Skeletal muscle tissue (tissue), 4 donors: ENCODE data around the gene FIGNL2. TPM values are rescaled to one million over a fixed set of nuclear protein-coding genes. Genes with fewer than 3 reads are reported as not detected.

ENCODE experiments used
- H3K27ac ChIP-seq: one replicate; pipeline ENCODE4 v1.7.0; 2013; ENCODE audit warnings: mild to moderate bottlenecking, low read depth, low read length, inconsistent platforms
- H3K27me3 ChIP-seq, 3 donors: one replicate each; pipeline ENCODE4 v1.7.0; 2013; ENCODE audit warnings: low read length in 3 of 3; ENCODE audit not compliant: control insufficient read depth in 3 of 3, insufficient read depth in 3 of 3
- H3K36me3 ChIP-seq, 3 donors: one replicate each; pipeline ENCODE4 v1.7.0; 2013; ENCODE audit warnings: low read length in 3 of 3; ENCODE audit not compliant: control insufficient read depth in 3 of 3, insufficient read depth in 3 of 3
- H3K4me1 ChIP-seq, 3 donors: one replicate each; pipeline ENCODE4 v1.7.0; 2013; ENCODE audit warnings: low read length in 3 of 3, mild to moderate bottlenecking in 3 of 3; ENCODE audit not compliant: control insufficient read depth in 3 of 3, insufficient read depth in 3 of 3
- H3K4me3 ChIP-seq, 3 donors: one replicate each; pipeline ENCODE4 v1.7.0; 2013; ENCODE audit warnings: low read length in 3 of 3
- H3K9ac ChIP-seq, 3 donors: one replicate each; pipeline ENCODE4 v1.7.0; 2013; ENCODE audit warnings: low read length in 3 of 3, mild to moderate bottlenecking in 3 of 3, moderate library complexity in 2 of 3, low read depth in 1 of 3
- H3K9me3 ChIP-seq, 3 donors: one replicate each; pipeline ENCODE4 v1.7.0; 2013; ENCODE audit warnings: low read length in 3 of 3; ENCODE audit not compliant: control insufficient read depth in 3 of 3
- total RNA-seq: library from RNA; depleted of rRNA; stranded (reverse); fragments of >200 nt; gene quantifications from one replicate; pipeline ENCODE4 v1.2.3, GENCODE V29; 2014
- donor health status: Osteomylitis.

FIGNL2 gene
- total RNA-seq, 1 donor from 2014 or later = 1.0 TPM

- H3K27ac ChIP-seq = no peak overlapping the region
- no peak overlapping the region for H3K4me3 ChIP-seq
Observed at GRCh38 chr12:51874486-51874885, 26.0 kb upstream of the FIGNL2 start.

GRCh38 chr12:51874000-51874399 is 25.5 kb upstream of the FIGNL2 start:
- Histone ChIP-seq H3K4me1 (peaks cover 6 to 9% (median 7%) of the 10 kb centered on the region in 3 donors), H3K9ac (no peak overlapping the region), H3K27me3 (peaks cover 16 to 25% (median 21%) of the 10 kb centered on the region in 3 donors), H3K27ac (no peak overlapping the region), H3K4me3 (no peak overlapping the region), H3K36me3 (no peaks in the 10 kb centered on the region), H3K9me3 (no peaks in the 10 kb centered on the region)

More at GRCh38 chr12:51874486-51874885, 26.0 kb upstream of the FIGNL2 start:
- H3K9me3 ChIP-seq = no peaks in the 10 kb centered on the region
- no peaks in the 10 kb centered on the region for H3K36me3 ChIP-seq
- no peak overlapping the region for H3K9ac ChIP-seq
- H3K4me1 ChIP-seq = peaks cover 6 to 7% (median 6%) of the 10 kb centered on the region in 3 donors
- peaks cover 12 to 23% (median 20%) of the 10 kb centered on the region in 3 donors for H3K27me3 ChIP-seq

GRCh38 chr12:51873251-51873994 is 24.9 kb upstream of the FIGNL2 start:
- no peaks in the 10 kb centered on the region for H3K36me3 ChIP-seq
- H3K4me1 ChIP-seq = peaks cover 9 to 15% (median 12%) of the 10 kb centered on the region in 3 donors
- H3K9ac ChIP-seq = no peak overlapping the region
- no peak overlapping the region for H3K27ac ChIP-seq
- no peak overlapping the region for H3K4me3 ChIP-seq
- H3K27me3 ChIP-seq = peaks cover 21 to 31% (median 27%) of the 10 kb centered on the region in 3 donors
- H3K9me3 ChIP-seq = no peaks in the 10 kb centered on the region

- H3K27ac ChIP-seq = no peak overlapping the region
Observed at GRCh38 chr12:51872689-51872981, 24.1 kb upstream of the FIGNL2 start.

GRCh38 chr12:51871918-51872688 is 23.6 kb upstream of the FIGNL2 start:
- H3K4me3 ChIP-seq = no peak overlapping the region
- H3K4me1 ChIP-seq = peaks cover 9 to 15% (median 13%) of the 10 kb centered on the region in 3 donors
- H3K27me3 ChIP-seq = peaks cover 27 to 37% (median 34%) of the 10 kb centered on the region in 3 donors
- no peak overlapping the region for H3K27ac ChIP-seq
- no peaks in the 10 kb centered on the region for H3K9me3 ChIP-seq
- no peaks in the 10 kb centered on the region for H3K36me3 ChIP-seq
- H3K9ac ChIP-seq = no peak overlapping the region

More at GRCh38 chr12:51872689-51872981, 24.1 kb upstream of the FIGNL2 start:
- peaks cover 9 to 15% (median 13%) of the 10 kb centered on the region in 3 donors for H3K4me1 ChIP-seq
- H3K36me3 ChIP-seq = no peaks in the 10 kb centered on the region
- no peaks in the 10 kb centered on the region for H3K9me3 ChIP-seq
- no peak overlapping the region for H3K9ac ChIP-seq
- H3K4me3 ChIP-seq = no peak overlapping the region
- H3K27me3 ChIP-seq = peaks cover 27 to 35% (median 31%) of the 10 kb centered on the region in 3 donors

- no peak overlapping the region for H3K27ac ChIP-seq
- no peaks in the 10 kb centered on the region for H3K36me3 ChIP-seq
- peaks cover 27 to 37% (median 34%) of the 10 kb centered on the region in 3 donors for H3K27me3 ChIP-seq
- H3K4me1 ChIP-seq = peaks cover 9 to 15% (median 13%) of the 10 kb centered on the region in 3 donors
- no peaks in the 10 kb centered on the region for H3K9me3 ChIP-seq
- no peak overlapping the region for H3K9ac ChIP-seq
- no peak overlapping the region for H3K4me3 ChIP-seq
Observed at GRCh38 chr12:51871126-51871525, 22.6 kb upstream of the FIGNL2 start.

GRCh38 chr12:51870504-51870903 is 22.0 kb upstream of the FIGNL2 start:
- no peaks in the 10 kb centered on the region for H3K9me3 ChIP-seq
- no peak overlapping the region for H3K9ac ChIP-seq
- H3K4me3 ChIP-seq = no peak overlapping the region
- peaks cover 29 to 37% (median 34%) of the 10 kb centered on the region in 3 donors for H3K27me3 ChIP-seq
- H3K4me1 ChIP-seq = peaks cover 9 to 15% (median 13%) of the 10 kb centered on the region in 3 donors
- no peaks in the 10 kb centered on the region for H3K36me3 ChIP-seq
- H3K27ac ChIP-seq = no peak overlapping the region

GRCh38 chr12:51869931-51870330 is 21.4 kb upstream of the FIGNL2 start:
- Histone ChIP-seq H3K4me3 (no peak overlapping the region), H3K27ac (no peak overlapping the region), H3K27me3 (peaks cover 29 to 37% (median 37%) of the 10 kb centered on the region in 3 donors), H3K4me1 (peaks cover 9 to 15% (median 13%) of the 10 kb centered on the region in 3 donors), H3K36me3 (no peaks in the 10 kb centered on the region), H3K9ac (no peak overlapping the region), H3K9me3 (no peaks in the 10 kb centered on the region)

- Histone ChIP-seq H3K4me3 (peak overlapping the region in 1 of 3 donors; percentile 66), H3K9me3 (no peaks in the 10 kb centered on the region), H3K27ac (no peak overlapping the region), H3K36me3 (no peaks in the 10 kb centered on the region), H3K9ac (peak overlapping the region in 1 of 3 donors; percentile 50), H3K27me3 (peaks cover 33 to 41% (median 40%) of the 10 kb centered on the region in 3 donors), H3K4me1 (peaks cover 12 to 15% (median 13%) of the 10 kb centered on the region in 3 donors)
Observed at GRCh38 chr12:51869496-51869865, 21.0 kb upstream of the FIGNL2 start.
